GM23338 (cell line): ENCODE data around the gene TMEM217. TPM values are rescaled to one million over a fixed set of nuclear protein-coding genes. Genes with fewer than 3 reads are reported as not detected.

Experiments used
- ATAC-seq: fragments of 200-7000 bp; cut with Tn5 transposase; 3 replicates; pipeline ENCODE4 v1.9.1; 2020
- DNase-seq: peaks from one replicate; pipeline ENCODE4 v3.0.0-alpha.2; 2015; ENCODE audit warnings: low spot score
- H2AFZ ChIP-seq: fragments of 200-600 bp; sonication (generic); 2 replicates; pipeline ENCODE4 v1.8.0; 2016; ENCODE audit warnings: antibody characterized with exemption, mild to moderate bottlenecking, moderate library complexity
- H3F3A ChIP-seq: fragments of 200-600 bp; sonication (generic); replicated peaks from 2 replicates; pipeline ENCODE4 v1.8.0; 2017; ENCODE audit warnings: antibody characterized with exemption, mixed run types, low read depth
- H3K27ac ChIP-seq: fragments of 200-600 bp; sonication (generic); 2 replicates; pipeline ENCODE4 v1.6.1; 2016; ENCODE audit warnings: low read depth
- H3K27me3 ChIP-seq: fragments of 200-600 bp; sonication (generic); 2 replicates; pipeline ENCODE4 v1.8.0; 2016; ENCODE audit warnings: mild to moderate bottlenecking, mixed run types, moderate library complexity; ENCODE audit not compliant: insufficient read depth
- H3K36me3 ChIP-seq: fragments of 200-600 bp; sonication (generic); 2 replicates; pipeline ENCODE4 v1.8.0; 2016; ENCODE audit warnings: mild to moderate bottlenecking; ENCODE audit not compliant: insufficient read depth
- H3K4me1 ChIP-seq: fragments of 200-600 bp; sonication (generic); 2 replicates; pipeline ENCODE4 v1.8.0; 2016; ENCODE audit warnings: mild to moderate bottlenecking, moderate library complexity; ENCODE audit not compliant: insufficient read depth
- H3K4me2 ChIP-seq: fragments of 200-600 bp; sonication (generic); 2 replicates; pipeline ENCODE4 v1.7.1; 2017; ENCODE audit warnings: mixed run types
- H3K4me3 ChIP-seq: fragments of 200-600 bp; sonication (generic); 2 replicates; pipeline ENCODE4 v1.6.1; 2016; ENCODE audit warnings: mixed run types
- H3K79me2 ChIP-seq: fragments of 200-600 bp; sonication (generic); replicated peaks from 2 replicates; pipeline ENCODE4 v1.8.0; 2017; ENCODE audit warnings: mild to moderate bottlenecking; ENCODE audit not compliant: insufficient read depth
- H3K9me2 ChIP-seq: fragments of 200-600 bp; sonication (generic); 2 replicates; pipeline ENCODE4 v1.8.0; 2017; ENCODE audit not compliant: insufficient read depth
- H4K20me1 ChIP-seq: fragments of 200-600 bp; sonication (generic); replicated peaks from 2 replicates; pipeline ENCODE4 v1.8.0; 2017; ENCODE audit warnings: mild to moderate bottlenecking; ENCODE audit not compliant: insufficient read depth
- H3K27ac Mint-ChIP-seq: 2 replicates; pipeline ENCODE4 v1.8.0; 2020; ENCODE audit warnings: inconsistent platforms, mild to moderate bottlenecking, moderate library complexity, mixed read lengths
- H3K27me3 Mint-ChIP-seq: 3 replicates; pipeline ENCODE4 v1.8.0; 2022; ENCODE audit warnings: low read depth, mild to moderate bottlenecking, moderate library complexity, mixed read lengths, inconsistent platforms; ENCODE audit not compliant: insufficient read depth, poor library complexity
- H3K36me3 Mint-ChIP-seq: 3 replicates; pipeline ENCODE4 v1.8.0; 2021; ENCODE audit warnings: low read depth, mild to moderate bottlenecking, inconsistent platforms, moderate library complexity, mixed read lengths
- H3K4me1 Mint-ChIP-seq: 3 replicates; pipeline ENCODE4 v1.8.0; 2020; ENCODE audit warnings: mild to moderate bottlenecking, inconsistent platforms, mixed read lengths
- H3K4me3 Mint-ChIP-seq: 3 replicates; pipeline ENCODE4 v1.8.0; 2021; ENCODE audit warnings: moderate library complexity, mild to moderate bottlenecking, inconsistent platforms, mixed read lengths
- H3K9me3 Mint-ChIP-seq: 3 replicates; pipeline ENCODE4 v1.8.0; 2020; ENCODE audit warnings: moderate library complexity, mild to moderate bottlenecking, inconsistent platforms, mixed read lengths
- EZH2 ChIP-seq: fragments of 200-600 bp; sonication (generic); IDR thresholded peaks from one replicate; pipeline ENCODE4 v1.8.0; 2017; ENCODE audit warnings: antibody characterized with exemption, mild to moderate bottlenecking, low read depth; ENCODE audit not compliant: unreplicated experiment
- EZH2phosphoT487 ChIP-seq: fragments of 200-600 bp; sonication (generic); IDR thresholded peaks from one replicate; pipeline ENCODE4 v1.8.1; 2018; ENCODE audit warnings: antibody characterized with exemption; ENCODE audit not compliant: unreplicated experiment
- JUNB ChIP-seq: IDR thresholded peaks from one replicate; pipeline ENCODE4 v1.6.1; 2016; ENCODE audit warnings: antibody characterized with exemption; ENCODE audit not compliant: unreplicated experiment
- POLR2AphosphoS5 ChIP-seq: IDR thresholded peaks from 2 replicates; pipeline ENCODE4 v1.6.1; 2016; ENCODE audit warnings: antibody characterized with exemption, low read depth
- STAT1 ChIP-seq: IDR thresholded peaks from one replicate; pipeline ENCODE4 v1.6.1; 2016; ENCODE audit warnings: antibody characterized with exemption; ENCODE audit not compliant: unreplicated experiment
- ZNF114 ChIP-seq: fragments of 250-450 bp; sonication (Bioruptor Pico); IDR thresholded peaks from 2 replicates; pipeline ENCODE4 v1.5.0; 2020; ENCODE audit warnings: mild to moderate bottlenecking, moderate library complexity
- ZNF331 ChIP-seq: fragments of 250-450 bp; sonication (Bioruptor Pico); IDR thresholded peaks from 2 replicates; pipeline ENCODE4 v1.5.0; 2020; ENCODE audit warnings: low read depth, mild to moderate bottlenecking, moderate library complexity
- polyA plus RNA-seq: library from polyadenylated mRNA; unstranded; fragments of >200 nt; fragmentation: Nextera tagmentation; extraction: Ambion mirVana; gene quantifications from 2 replicates; pipeline ENCODE4 v1.2.1, GENCODE V29; 2016
- total RNA-seq: library from RNA; depleted of rRNA; stranded (reverse); fragments of >200 nt; shearing (Covaris generic); gene quantifications from 2 replicates; pipeline ENCODE4 v1.2.3, GENCODE V29; 2014
- TF ChIP-seq, protein P1 (sequence below), 2 experiments: fragments of 200-600 bp in 1 of 2; sonication (generic) in 1 of 2; conservative IDR thresholded peaks; 2 replicates each; pipeline versions ENCODE4 v1.5.1 to v1.6.1; 2016 to 2017; ENCODE audit warnings: antibody characterized with exemption in 2 of 2, low read depth in 2 of 2, mild to moderate bottlenecking in 2 of 2, moderate library complexity in 1 of 2
- TF ChIP-seq, protein P2 (sequence below): fragments of 250-450 bp; sonication (Bioruptor Pico); IDR thresholded peaks from 2 replicates; pipeline ENCODE4 v1.5.0; 2020; ENCODE audit warnings: mild to moderate bottlenecking, moderate library complexity

The TMEM217 gene
- total and polyA plus RNA-seq, 2 experiments from 2014 or later = 1.3 TPM; not detected in 1

DNA sequence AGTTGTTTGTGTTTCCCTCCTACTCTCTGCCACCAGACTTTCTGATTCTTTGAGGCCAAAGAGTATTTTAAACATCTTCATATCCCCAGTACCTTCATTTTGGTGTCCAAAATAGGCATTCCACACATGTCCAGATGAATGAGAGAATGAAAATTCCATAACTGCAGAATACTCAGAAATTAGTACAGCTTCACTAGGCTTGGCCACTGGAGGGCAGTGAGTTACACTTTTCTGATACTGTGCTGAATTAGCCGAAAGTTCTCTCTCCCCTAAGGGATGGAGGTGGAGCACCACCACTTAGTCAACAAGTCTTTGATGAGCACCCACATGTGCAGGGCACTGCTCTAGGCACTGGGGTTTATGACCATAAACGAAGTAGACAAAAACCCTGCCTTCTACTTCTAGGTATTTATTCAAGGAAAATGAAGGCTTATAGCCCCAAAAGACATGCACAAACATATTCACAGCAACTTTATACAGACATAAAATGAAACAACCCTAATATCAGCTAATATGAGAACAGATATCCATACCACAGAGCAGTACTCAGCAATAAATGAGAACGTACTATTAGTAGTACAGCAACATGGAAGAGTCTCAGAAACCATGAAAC lies 46.1 kb upstream of the TMEM217 start:
- Histone ChIP-seq H3K36me3 (no peaks in the 10 kb centered on the region), H4K20me1 (peaks cover 4% of the 10 kb centered on the region; the same call in 1 of the 2 replicates), H3K4me1 (no peaks in the 10 kb centered on the region), H3K4me3 (no peak overlapping the region), H3F3A (0 out of 2 replicates have a peak, but pooled peaks cover 3% of the 10 kb centered on the region), H3K79me2 (no peaks in the 10 kb centered on the region), H3K27me3 (no peaks in the 10 kb centered on the region), H3K9me2 (no peaks in the 10 kb centered on the region), H3K4me2 (no peak overlapping the region), H2AFZ (no peak overlapping the region), H3K27ac (no peak overlapping the region)
- H3K9me3 Mint-ChIP-seq = no peaks in the 10 kb centered on the region
- peak; percentile 62 for ATAC-seq
- H3K4me3 Mint-ChIP-seq = no peak overlapping the region
- peak; percentile 44 for DNase-seq
- H3K27ac Mint-ChIP-seq = no peak overlapping the region
- TF ChIP-seq, protein P1, sequence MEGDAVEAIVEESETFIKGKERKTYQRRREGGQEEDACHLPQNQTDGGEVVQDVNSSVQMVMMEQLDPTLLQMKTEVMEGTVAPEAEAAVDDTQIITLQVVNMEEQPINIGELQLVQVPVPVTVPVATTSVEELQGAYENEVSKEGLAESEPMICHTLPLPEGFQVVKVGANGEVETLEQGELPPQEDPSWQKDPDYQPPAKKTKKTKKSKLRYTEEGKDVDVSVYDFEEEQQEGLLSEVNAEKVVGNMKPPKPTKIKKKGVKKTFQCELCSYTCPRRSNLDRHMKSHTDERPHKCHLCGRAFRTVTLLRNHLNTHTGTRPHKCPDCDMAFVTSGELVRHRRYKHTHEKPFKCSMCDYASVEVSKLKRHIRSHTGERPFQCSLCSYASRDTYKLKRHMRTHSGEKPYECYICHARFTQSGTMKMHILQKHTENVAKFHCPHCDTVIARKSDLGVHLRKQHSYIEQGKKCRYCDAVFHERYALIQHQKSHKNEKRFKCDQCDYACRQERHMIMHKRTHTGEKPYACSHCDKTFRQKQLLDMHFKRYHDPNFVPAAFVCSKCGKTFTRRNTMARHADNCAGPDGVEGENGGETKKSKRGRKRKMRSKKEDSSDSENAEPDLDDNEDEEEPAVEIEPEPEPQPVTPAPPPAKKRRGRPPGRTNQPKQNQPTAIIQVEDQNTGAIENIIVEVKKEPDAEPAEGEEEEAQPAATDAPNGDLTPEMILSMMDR (conservative IDR thresholded peaks at IDR 0.05; ENCODE audit: low read depth in 2 of 2) = peak; percentile 61 to 62
- TF ChIP-seq EZH2 = no peak
- no peak for TF ChIP-seq POLR2AphosphoS5
- H3K4me1 Mint-ChIP-seq = no peaks in the 10 kb centered on the region
- peaks cover 9% of the 10 kb centered on the region; the same call in 1 of the 3 replicates for H3K36me3 Mint-ChIP-seq
- H3K27me3 Mint-ChIP-seq = no peaks in the 10 kb centered on the region

DNA sequence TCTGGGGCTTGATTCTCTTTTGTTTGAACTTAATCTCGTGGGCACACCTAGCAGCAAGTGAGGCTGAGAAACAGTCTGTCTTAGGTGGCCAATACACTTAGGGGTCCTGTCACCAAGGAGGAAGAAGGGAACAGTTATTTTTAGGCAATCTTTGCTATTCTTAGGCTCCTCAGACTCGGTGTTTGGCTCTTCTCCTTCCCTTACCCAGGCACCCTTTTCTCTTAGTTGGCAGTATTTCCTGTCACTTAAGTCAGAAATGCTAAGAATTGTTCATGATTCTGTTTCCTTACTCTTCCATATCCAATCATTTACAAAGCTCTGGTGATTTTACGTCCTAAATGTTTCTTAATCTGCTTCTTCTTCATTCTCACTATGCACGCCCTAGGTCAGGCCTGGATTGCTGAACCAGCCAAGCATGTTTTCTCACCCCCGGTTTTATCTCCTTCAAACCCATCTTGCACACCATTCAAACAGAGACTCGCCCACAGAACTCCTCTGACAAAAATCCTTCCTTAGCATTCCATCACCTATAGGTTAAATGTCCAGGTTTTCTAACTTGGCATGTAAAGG lies 45.2 kb upstream of the TMEM217 start:
- no peak overlapping the region for H3K27ac Mint-ChIP-seq
- no peak overlapping the region for H2AFZ ChIP-seq
- H3K4me1 Mint-ChIP-seq = no peaks in the 10 kb centered on the region
- H3K27me3 ChIP-seq = no peaks in the 10 kb centered on the region
- no peak overlapping the region for H3K4me2 ChIP-seq
- H3K27ac ChIP-seq = no peak overlapping the region
- H3K4me3 Mint-ChIP-seq = no peak overlapping the region
- no peaks in the 10 kb centered on the region for H3K4me1 ChIP-seq
- peaks cover 11% of the 10 kb centered on the region; the same call in 2 of the 3 replicates for H3K36me3 Mint-ChIP-seq
- DNase-seq (no peak), ATAC-seq (no peak)
- no peaks in the 10 kb centered on the region for H3K79me2 ChIP-seq
- no peak overlapping the region for H3K4me3 ChIP-seq
- peaks cover 3% of the 10 kb centered on the region; the same call in 1 of the 2 replicates for H4K20me1 ChIP-seq
- H3K36me3 ChIP-seq = no peaks in the 10 kb centered on the region
- H3K9me2 ChIP-seq = no peaks in the 10 kb centered on the region
- H3F3A ChIP-seq = 0 out of 2 replicates have a peak, but pooled peaks cover 3% of the 10 kb centered on the region
- H3K27me3 Mint-ChIP-seq = no peaks in the 10 kb centered on the region
- H3K9me3 Mint-ChIP-seq = no peaks in the 10 kb centered on the region
- TF ChIP-seq POLR2AphosphoS5 = no peak
- TF ChIP-seq, protein P1 (conservative IDR thresholded peaks at IDR 0.05; ENCODE audit: low read depth in 2 of 2) = no peak
- TF ChIP-seq JUNB = no peak
- no peak for TF ChIP-seq EZH2phosphoT487
- TF ChIP-seq ZNF331 (CRISPR knock-in tag) = no peak
- TF ChIP-seq, protein P2, sequence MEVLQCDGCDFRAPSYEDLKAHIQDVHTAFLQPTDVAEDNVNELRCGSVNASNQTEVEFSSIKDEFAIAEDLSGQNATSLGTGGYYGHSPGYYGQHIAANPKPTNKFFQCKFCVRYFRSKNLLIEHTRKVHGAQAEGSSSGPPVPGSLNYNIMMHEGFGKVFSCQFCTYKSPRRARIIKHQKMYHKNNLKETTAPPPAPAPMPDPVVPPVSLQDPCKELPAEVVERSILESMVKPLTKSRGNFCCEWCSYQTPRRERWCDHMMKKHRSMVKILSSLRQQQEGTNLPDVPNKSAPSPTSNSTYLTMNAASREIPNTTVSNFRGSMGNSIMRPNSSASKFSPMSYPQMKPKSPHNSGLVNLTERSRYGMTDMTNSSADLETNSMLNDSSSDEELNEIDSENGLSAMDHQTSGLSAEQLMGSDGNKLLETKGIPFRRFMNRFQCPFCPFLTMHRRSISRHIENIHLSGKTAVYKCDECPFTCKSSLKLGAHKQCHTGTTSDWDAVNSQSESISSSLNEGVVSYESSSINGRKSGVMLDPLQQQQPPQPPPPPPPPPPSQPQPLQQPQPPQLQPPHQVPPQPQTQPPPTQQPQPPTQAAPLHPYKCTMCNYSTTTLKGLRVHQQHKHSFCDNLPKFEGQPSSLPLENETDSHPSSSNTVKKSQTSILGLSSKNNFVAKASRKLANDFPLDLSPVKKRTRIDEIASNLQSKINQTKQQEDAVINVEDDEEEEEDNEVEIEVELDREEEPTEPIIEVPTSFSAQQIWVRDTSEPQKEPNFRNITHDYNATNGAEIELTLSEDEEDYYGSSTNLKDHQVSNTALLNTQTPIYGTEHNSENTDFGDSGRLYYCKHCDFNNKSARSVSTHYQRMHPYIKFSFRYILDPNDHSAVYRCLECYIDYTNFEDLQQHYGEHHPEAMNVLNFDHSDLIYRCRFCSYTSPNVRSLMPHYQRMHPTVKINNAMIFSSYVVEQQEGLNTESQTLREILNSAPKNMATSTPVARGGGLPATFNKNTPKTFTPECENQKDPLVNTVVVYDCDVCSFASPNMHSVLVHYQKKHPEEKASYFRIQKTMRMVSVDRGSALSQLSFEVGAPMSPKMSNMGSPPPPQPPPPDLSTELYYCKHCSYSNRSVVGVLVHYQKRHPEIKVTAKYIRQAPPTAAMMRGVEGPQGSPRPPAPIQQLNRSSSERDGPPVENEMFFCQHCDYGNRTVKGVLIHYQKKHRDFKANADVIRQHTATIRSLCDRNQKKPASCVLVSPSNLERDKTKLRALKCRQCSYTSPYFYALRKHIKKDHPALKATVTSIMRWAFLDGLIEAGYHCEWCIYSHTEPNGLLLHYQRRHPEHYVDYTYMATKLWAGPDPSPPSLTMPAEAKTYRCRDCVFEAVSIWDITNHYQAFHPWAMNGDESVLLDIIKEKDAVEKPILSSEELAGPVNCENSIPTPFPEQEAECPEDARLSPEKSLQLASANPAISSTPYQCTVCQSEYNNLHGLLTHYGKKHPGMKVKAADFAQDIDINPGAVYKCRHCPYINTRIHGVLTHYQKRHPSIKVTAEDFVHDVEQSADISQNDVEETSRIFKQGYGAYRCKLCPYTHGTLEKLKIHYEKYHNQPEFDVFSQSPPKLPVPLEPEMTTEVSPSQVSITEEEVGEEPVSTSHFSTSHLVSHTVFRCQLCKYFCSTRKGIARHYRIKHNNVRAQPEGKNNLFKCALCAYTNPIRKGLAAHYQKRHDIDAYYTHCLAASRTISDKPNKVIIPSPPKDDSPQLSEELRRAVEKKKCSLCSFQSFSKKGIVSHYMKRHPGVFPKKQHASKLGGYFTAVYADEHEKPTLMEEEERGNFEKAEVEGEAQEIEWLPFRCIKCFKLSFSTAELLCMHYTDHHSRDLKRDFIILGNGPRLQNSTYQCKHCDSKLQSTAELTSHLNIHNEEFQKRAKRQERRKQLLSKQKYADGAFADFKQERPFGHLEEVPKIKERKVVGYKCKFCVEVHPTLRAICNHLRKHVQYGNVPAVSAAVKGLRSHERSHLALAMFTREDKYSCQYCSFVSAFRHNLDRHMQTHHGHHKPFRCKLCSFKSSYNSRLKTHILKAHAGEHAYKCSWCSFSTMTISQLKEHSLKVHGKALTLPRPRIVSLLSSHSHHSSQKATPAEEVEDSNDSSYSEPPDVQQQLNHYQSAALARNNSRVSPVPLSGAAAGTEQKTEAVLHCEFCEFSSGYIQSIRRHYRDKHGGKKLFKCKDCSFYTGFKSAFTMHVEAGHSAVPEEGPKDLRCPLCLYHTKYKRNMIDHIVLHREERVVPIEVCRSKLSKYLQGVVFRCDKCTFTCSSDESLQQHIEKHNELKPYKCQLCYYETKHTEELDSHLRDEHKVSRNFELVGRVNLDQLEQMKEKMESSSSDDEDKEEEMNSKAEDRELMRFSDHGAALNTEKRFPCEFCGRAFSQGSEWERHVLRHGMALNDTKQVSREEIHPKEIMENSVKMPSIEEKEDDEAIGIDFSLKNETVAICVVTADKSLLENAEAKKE (CRISPR knock-in tag) = no peak
- no peak for TF ChIP-seq ZNF114 (CRISPR knock-in tag)
- no peak for TF ChIP-seq EZH2
- TF ChIP-seq STAT1 = no peak
